ENCODE measurements around the gene CSTPP1. TPM values are rescaled to one million over a fixed set of nuclear protein-coding genes. Genes with fewer than 3 reads are reported as not detected.
"Not testable (repeated sequence)": the region's sequence is repeated elsewhere in the genome, so short reads cannot be mapped to it uniquely, and the experiment has no call there.

Gene CSTPP1
- total RNA-seq, 1 donor from 2014 or later, result 29.6 TPM

DNA sequence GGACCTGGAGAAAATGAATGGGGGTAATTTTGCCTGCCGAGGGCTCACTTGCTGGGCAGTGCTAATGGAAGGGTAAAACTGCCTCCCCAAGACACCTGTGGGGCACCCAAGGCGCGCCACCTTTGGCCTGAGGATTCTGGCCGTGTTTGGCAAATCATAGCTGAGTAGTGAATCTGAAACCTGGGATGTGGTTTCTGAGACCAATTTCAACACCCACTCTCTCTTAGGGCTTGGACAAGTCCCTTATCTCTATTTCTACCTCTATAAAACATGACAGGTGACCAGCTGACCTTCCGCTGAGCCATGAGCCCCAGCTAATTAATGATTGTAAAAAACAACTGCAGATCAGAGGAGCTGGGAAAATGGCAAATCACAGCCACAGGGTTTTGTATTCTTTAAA lies 251.2 kb downstream of the CSTPP1 start:
- FAIRE-seq (no peak), DNase-seq (ENCODE audit: low read depth) (peak; percentile 2)
- peak overlapping the region; percentile 78 for H2AFZ ChIP-seq (ENCODE audit: low read depth, low read length)
- H3K9me3 ChIP-seq (ENCODE audit: insufficient read depth, low read depth, low read length), result no peaks in the 10 kb centered on the region
- peak overlapping the region; percentile 66 for H3K4me3 ChIP-seq (ENCODE audit: insufficient read depth, low read depth, low read length)
- H4K20me1 ChIP-seq (ENCODE audit: insufficient read depth, low read length), result peaks cover 15% of the 10 kb centered on the region
- peaks cover 35% of the 10 kb centered on the region for H3K4me1 ChIP-seq (ENCODE audit: insufficient read depth, low read length)
- Mint-ChIP-seq H3K36me3 (ENCODE audit: low read depth, unreplicated experiment) (peaks cover 5% of the 10 kb centered on the region), H3K9me3 (ENCODE audit: unreplicated experiment) (no peaks in the 10 kb centered on the region), H3K27ac (ENCODE audit: unreplicated experiment) (no peak overlapping the region), H3K4me1 (ENCODE audit: low read depth, unreplicated experiment) (peaks cover 18% of the 10 kb centered on the region), H3K4me3 (ENCODE audit: unreplicated experiment) (peak overlapping the region; percentile 58), H3K27me3 (ENCODE audit: low read depth, unreplicated experiment) (no peaks in the 10 kb centered on the region)
- H3K36me3 ChIP-seq (ENCODE audit: insufficient read depth, low read length), result no peaks in the 10 kb centered on the region
- TF ChIP-seq, protein P1, sequence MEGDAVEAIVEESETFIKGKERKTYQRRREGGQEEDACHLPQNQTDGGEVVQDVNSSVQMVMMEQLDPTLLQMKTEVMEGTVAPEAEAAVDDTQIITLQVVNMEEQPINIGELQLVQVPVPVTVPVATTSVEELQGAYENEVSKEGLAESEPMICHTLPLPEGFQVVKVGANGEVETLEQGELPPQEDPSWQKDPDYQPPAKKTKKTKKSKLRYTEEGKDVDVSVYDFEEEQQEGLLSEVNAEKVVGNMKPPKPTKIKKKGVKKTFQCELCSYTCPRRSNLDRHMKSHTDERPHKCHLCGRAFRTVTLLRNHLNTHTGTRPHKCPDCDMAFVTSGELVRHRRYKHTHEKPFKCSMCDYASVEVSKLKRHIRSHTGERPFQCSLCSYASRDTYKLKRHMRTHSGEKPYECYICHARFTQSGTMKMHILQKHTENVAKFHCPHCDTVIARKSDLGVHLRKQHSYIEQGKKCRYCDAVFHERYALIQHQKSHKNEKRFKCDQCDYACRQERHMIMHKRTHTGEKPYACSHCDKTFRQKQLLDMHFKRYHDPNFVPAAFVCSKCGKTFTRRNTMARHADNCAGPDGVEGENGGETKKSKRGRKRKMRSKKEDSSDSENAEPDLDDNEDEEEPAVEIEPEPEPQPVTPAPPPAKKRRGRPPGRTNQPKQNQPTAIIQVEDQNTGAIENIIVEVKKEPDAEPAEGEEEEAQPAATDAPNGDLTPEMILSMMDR (IDR thresholded peaks at IDR 0.05; ENCODE audit: insufficient read depth, low read depth, low read length), result no peak
- no peak for TF ChIP-seq EZH2 (IDR thresholded peaks at IDR 0.05; ENCODE audit: insufficient read depth, low read length)
- peak overlapping the region; percentile 93 for H3K4me2 ChIP-seq (ENCODE audit: low read length)
- no peaks in the 10 kb centered on the region for H3K27me3 ChIP-seq (ENCODE audit: insufficient read depth, low read length)
- H3K9ac ChIP-seq (ENCODE audit: low read length), result peak overlapping the region; percentile 68
- H3K79me2 ChIP-seq (ENCODE audit: insufficient read depth, low read length), result peaks cover 32% of the 10 kb centered on the region
- H3K27ac ChIP-seq (ENCODE audit: low read depth, low read length), result no peak overlapping the region

DNA sequence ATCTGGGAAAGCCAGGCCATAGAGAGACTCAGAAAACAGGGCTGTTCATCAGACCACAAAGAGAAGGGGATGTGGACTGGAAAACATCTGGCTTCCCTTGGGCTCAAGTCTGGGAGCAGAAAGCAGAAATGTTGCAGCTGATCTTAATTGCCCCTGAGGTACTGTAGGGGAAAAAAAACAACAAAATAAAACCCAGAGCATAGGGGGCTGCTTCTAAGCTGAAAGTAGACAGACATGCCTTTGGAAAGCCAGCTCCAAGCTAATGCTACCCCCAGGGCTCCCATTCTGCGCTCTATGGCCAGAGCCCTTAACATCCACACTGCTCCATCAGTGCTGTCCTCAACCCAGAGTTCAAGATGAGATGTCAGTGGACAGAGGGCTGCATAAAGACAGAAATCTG lies 251.7 kb downstream of the CSTPP1 start:
- H3K4me3 ChIP-seq (ENCODE audit: insufficient read depth, low read depth, low read length), result no peak overlapping the region
- no peak overlapping the region for H3K27ac Mint-ChIP-seq (ENCODE audit: unreplicated experiment)
- DNase-seq (ENCODE audit: low read depth) (no peak), FAIRE-seq (no peak)
- H3K27me3 ChIP-seq (ENCODE audit: insufficient read depth, low read length), result no peaks in the 10 kb centered on the region
- peaks cover 5% of the 10 kb centered on the region for H3K36me3 Mint-ChIP-seq (ENCODE audit: low read depth, unreplicated experiment)
- H3K9ac ChIP-seq (ENCODE audit: low read length), result no peak overlapping the region
- peaks cover 26% of the 10 kb centered on the region for H3K79me2 ChIP-seq (ENCODE audit: insufficient read depth, low read length)
- peaks cover 12% of the 10 kb centered on the region for H4K20me1 ChIP-seq (ENCODE audit: insufficient read depth, low read length)
- no peak overlapping the region for H3K27ac ChIP-seq (ENCODE audit: low read depth, low read length)
- no peak overlapping the region for H2AFZ ChIP-seq (ENCODE audit: low read depth, low read length)
- H3K9me3 Mint-ChIP-seq (ENCODE audit: unreplicated experiment), result no peaks in the 10 kb centered on the region
- H3K4me1 Mint-ChIP-seq (ENCODE audit: low read depth, unreplicated experiment), result peaks cover 18% of the 10 kb centered on the region
- H3K36me3 ChIP-seq (ENCODE audit: insufficient read depth, low read length), result no peaks in the 10 kb centered on the region
- H3K4me2 ChIP-seq (ENCODE audit: low read length), result no peak overlapping the region
- TF ChIP-seq, protein P1 (IDR thresholded peaks at IDR 0.05; ENCODE audit: insufficient read depth, low read depth, low read length), result no peak
- no peak for TF ChIP-seq EZH2 (IDR thresholded peaks at IDR 0.05; ENCODE audit: insufficient read depth, low read length)
- no peaks in the 10 kb centered on the region for H3K27me3 Mint-ChIP-seq (ENCODE audit: low read depth, unreplicated experiment)
- no peaks in the 10 kb centered on the region for H3K9me3 ChIP-seq (ENCODE audit: insufficient read depth, low read depth, low read length)
- no peak overlapping the region for H3K4me3 Mint-ChIP-seq (ENCODE audit: unreplicated experiment)
- peaks cover 35% of the 10 kb centered on the region for H3K4me1 ChIP-seq (ENCODE audit: insufficient read depth, low read length)

DNA sequence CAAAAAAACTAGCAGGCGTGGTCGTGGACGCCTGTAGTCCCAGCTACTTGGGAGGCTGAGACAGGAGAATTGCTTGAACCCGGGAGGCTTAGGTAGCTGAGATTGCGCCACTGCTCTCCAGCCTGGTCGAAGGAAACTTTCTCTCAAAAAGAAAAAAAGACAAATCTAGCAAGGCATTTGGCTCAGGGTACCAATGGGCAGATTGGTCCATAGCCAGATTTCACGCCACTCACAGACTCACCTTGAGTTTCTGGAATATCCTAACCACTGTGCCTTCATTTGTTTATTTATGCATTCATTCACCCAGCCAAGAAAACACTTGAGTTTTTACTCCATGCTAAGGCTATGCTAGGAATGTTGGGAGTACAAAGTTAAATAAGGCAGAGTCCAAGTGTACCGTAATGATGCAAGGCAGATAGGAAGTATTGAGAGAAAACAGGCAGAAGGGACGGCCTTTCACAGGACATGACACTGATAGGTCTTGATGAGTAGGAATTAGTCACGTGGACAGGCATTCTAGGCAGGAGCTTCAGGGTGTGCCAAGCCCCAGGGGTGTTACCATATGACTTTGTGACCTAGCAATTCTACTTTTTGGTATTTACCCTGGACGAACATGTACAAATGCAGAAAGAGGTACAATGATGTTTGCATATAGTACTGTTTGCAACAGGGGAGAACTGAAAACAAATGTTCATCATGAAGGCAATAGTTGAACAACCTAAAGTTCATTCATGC lies 252.7 kb downstream of the CSTPP1 start:
- H3K27me3 Mint-ChIP-seq (ENCODE audit: low read depth, unreplicated experiment), result no peaks in the 10 kb centered on the region
- Histone ChIP-seq H3K27me3 (ENCODE audit: insufficient read depth, low read length) (no peaks in the 10 kb centered on the region), H2AFZ (ENCODE audit: low read depth, low read length) (peak overlapping the region; percentile 7), H3K4me1 (ENCODE audit: insufficient read depth, low read length) (peaks cover 35% of the 10 kb centered on the region), H3K27ac (ENCODE audit: low read depth, low read length) (no peak overlapping the region), H3K9ac (ENCODE audit: low read length) (no peak overlapping the region), H3K4me3 (ENCODE audit: insufficient read depth, low read depth, low read length) (no peak overlapping the region), H3K4me2 (ENCODE audit: low read length) (peak overlapping the region; percentile 55), H4K20me1 (ENCODE audit: insufficient read depth, low read length) (peaks cover 4% of the 10 kb centered on the region), H3K79me2 (ENCODE audit: insufficient read depth, low read length) (peaks cover 18% of the 10 kb centered on the region), H3K36me3 (ENCODE audit: insufficient read depth, low read length) (no peaks in the 10 kb centered on the region), H3K9me3 (ENCODE audit: insufficient read depth, low read depth, low read length) (no peaks in the 10 kb centered on the region)
- no peak overlapping the region for H3K4me3 Mint-ChIP-seq (ENCODE audit: unreplicated experiment)
- TF ChIP-seq, protein P1 (IDR thresholded peaks at IDR 0.05; ENCODE audit: insufficient read depth, low read depth, low read length), result no peak
- no peak for TF ChIP-seq EZH2 (IDR thresholded peaks at IDR 0.05; ENCODE audit: insufficient read depth, low read length)
- DNase-seq (ENCODE audit: low read depth) (peak; percentile 83), FAIRE-seq (peak; percentile 23)
- H3K36me3 Mint-ChIP-seq (ENCODE audit: low read depth, unreplicated experiment), result peaks cover under 1% of the 10 kb centered on the region
- peaks cover 16% of the 10 kb centered on the region for H3K4me1 Mint-ChIP-seq (ENCODE audit: low read depth, unreplicated experiment)
- H3K9me3 Mint-ChIP-seq (ENCODE audit: unreplicated experiment), result no peaks in the 10 kb centered on the region
- peak overlapping the region; percentile 5 for H3K27ac Mint-ChIP-seq (ENCODE audit: unreplicated experiment)

DNA sequence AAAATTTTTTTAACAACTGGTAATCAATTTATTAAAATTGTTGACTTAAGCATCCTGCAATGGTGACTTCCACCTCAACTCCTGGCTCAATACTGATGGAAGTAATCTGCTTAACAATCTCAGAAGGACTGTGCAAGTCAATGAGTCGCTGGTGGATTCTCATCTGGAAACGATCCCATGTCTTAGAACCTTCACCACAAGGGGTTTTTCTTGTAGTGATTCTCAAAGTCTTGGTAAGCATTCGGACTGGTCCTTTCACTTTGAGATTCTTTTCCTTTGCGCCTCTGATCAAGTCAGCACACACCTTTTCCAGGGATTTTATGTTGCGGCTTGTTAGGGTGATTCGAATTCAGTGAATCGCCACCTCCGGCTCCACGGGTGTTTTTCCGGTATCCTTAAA lies 254.6 kb downstream of the CSTPP1 start:
- H3K27ac ChIP-seq (ENCODE audit: low read depth, low read length); H3K9ac ChIP-seq (ENCODE audit: low read length); H3K27me3 Mint-ChIP-seq (ENCODE audit: low read depth, unreplicated experiment); H3K36me3 ChIP-seq (ENCODE audit: insufficient read depth, low read length); H2AFZ ChIP-seq (ENCODE audit: low read depth, low read length); FAIRE-seq; H3K4me2 ChIP-seq (ENCODE audit: low read length); H3K36me3 Mint-ChIP-seq (ENCODE audit: low read depth, unreplicated experiment); H3K4me3 ChIP-seq (ENCODE audit: insufficient read depth, low read depth, low read length); H4K20me1 ChIP-seq (ENCODE audit: insufficient read depth, low read length); H3K27ac Mint-ChIP-seq (ENCODE audit: unreplicated experiment); H3K9me3 Mint-ChIP-seq (ENCODE audit: unreplicated experiment); H3K4me3 Mint-ChIP-seq (ENCODE audit: unreplicated experiment); H3K79me2 ChIP-seq (ENCODE audit: insufficient read depth, low read length); H3K27me3 ChIP-seq (ENCODE audit: insufficient read depth, low read length); H3K9me3 ChIP-seq (ENCODE audit: insufficient read depth, low read depth, low read length): not testable (repeated sequence)
- peaks cover 25% of the 10 kb centered on the region for H3K4me1 ChIP-seq (ENCODE audit: insufficient read depth, low read length)
- DNase-seq (ENCODE audit: low read depth), result peak; percentile 14
- peaks cover 15% of the 10 kb centered on the region for H3K4me1 Mint-ChIP-seq (ENCODE audit: low read depth, unreplicated experiment)
